H1 (cell line): Measurements from ENCODE around the gene CWC27. TPM values are rescaled to one million over a fixed set of nuclear protein-coding genes. Genes with fewer than 3 reads are reported as not detected.

Source experiments
- CTCF ChIA-PET: fragments of 300-600 bp; sonication (Branson Sonifier 250); formaldehyde crosslinking; loops from one replicate; lab custom pipeline; 2021; ENCODE audit not compliant: partially characterized antibody; lab: Charles Lee
- POLR2A ChIA-PET: fragments of 300-600 bp; sonication (Branson Sonifier 250); formaldehyde crosslinking; loops from one replicate; lab custom pipeline; 2021; ENCODE audit warnings: inconsistent platforms; ENCODE audit not compliant: partially characterized antibody; lab: Charles Lee
- DNase-seq, 2 experiments: peaks; one replicate each; pipeline versions ENCODE4 v3.0.0 to v3.0.0-alpha.2; 2010 to 2022; ENCODE audit warnings: low spot score in 2 of 2, low read depth in 1 of 2, mixed read lengths in 1 of 2
- FAIRE-seq: peaks from 2 replicates; lab custom pipeline; 2011; peaks lifted over from hg19 to GRCh38; lab: Jason Lieb, UNC
- H2AFZ ChIP-seq: 2 replicates; pipeline ENCODE4 v1.8.1; 2012; ENCODE audit warnings: low read length, inconsistent platforms
- H2AK5ac ChIP-seq: 2 replicates; pipeline ENCODE4 v1.6.1; 2013; ENCODE audit warnings: low read depth, low read length
- H2BK120ac ChIP-seq: replicated peaks from 2 replicates; pipeline ENCODE3; 2013; ENCODE audit warnings: low read depth, low read length, inconsistent platforms
- H2BK12ac ChIP-seq: 2 replicates; pipeline ENCODE4 v1.6.1; 2013; ENCODE audit warnings: low read depth, low read length
- H2BK15ac ChIP-seq: 2 replicates; pipeline ENCODE4 v1.6.1; 2013; ENCODE audit warnings: low read length
- H2BK20ac ChIP-seq: 2 replicates; pipeline ENCODE4 v1.6.1; 2013; ENCODE audit warnings: low read length
- H2BK5ac ChIP-seq: 2 replicates; pipeline ENCODE4 v1.6.1; 2013; ENCODE audit warnings: low read depth, low read length
- H3K14ac ChIP-seq: 2 replicates; pipeline ENCODE4 v1.6.1; 2013; ENCODE audit warnings: inconsistent platforms; ENCODE audit not compliant: insufficient read length
- H3K18ac ChIP-seq: 2 replicates; pipeline ENCODE4 v1.6.1; 2013; ENCODE audit warnings: low read length; ENCODE audit errors: extremely low read depth
- H3K23ac ChIP-seq: 2 replicates; pipeline ENCODE4 v1.6.1; 2013; ENCODE audit warnings: inconsistent platforms; ENCODE audit not compliant: insufficient read length
- H3K23me2 ChIP-seq: 2 replicates; pipeline ENCODE4 v1.6.1; 2013; ENCODE audit warnings: low read depth, low read length
- H3K27ac ChIP-seq: 2 replicates; pipeline ENCODE4 v1.6.1; 2011; ENCODE audit warnings: low read depth, low read length, inconsistent platforms
- H3K27me3 ChIP-seq, 4 experiments: replicated peaks in 1 of 4; 1 replicate in 1 of 4; 2 replicates in 3 of 4; pipeline versions ENCODE4 v1.6.1 to v1.8.1; 2011 to 2013; ENCODE audit warnings: low read length in 3 of 4, mild to moderate bottlenecking in 3 of 4, inconsistent platforms in 2 of 4, mixed read lengths in 2 of 4, moderate library complexity in 1 of 4; ENCODE audit not compliant: control insufficient read depth in 3 of 4, insufficient read depth in 3 of 4; ENCODE audit errors: extremely low read depth in 1 of 4
- H3K36me3 ChIP-seq, 4 experiments: 2 replicates each; pipeline versions ENCODE4 v1.6.1 to v1.8.1; 2011 to 2013; ENCODE audit warnings: mild to moderate bottlenecking in 4 of 4, low read length in 3 of 4, moderate library complexity in 2 of 4, control low read depth in 1 of 4, inconsistent platforms in 1 of 4; ENCODE audit not compliant: insufficient read depth in 4 of 4, control insufficient read depth in 2 of 4
- H3K4ac ChIP-seq: replicated peaks from 2 replicates; pipeline ENCODE3; 2013; ENCODE audit warnings: low read length, low read depth, mixed read lengths, inconsistent platforms; ENCODE audit not compliant: insufficient read length
- H3K4me1 ChIP-seq, 4 experiments: replicated peaks in 1 of 4; 1 replicate in 1 of 4; 2 replicates in 3 of 4; pipeline versions ENCODE4 v1.6.1 to v1.8.1; 2011 to 2013; ENCODE audit warnings: low read length in 3 of 4, inconsistent platforms in 2 of 4, mixed read lengths in 1 of 4; ENCODE audit not compliant: insufficient read depth in 4 of 4, control insufficient read depth in 3 of 4
- H3K4me2 ChIP-seq, 2 experiments: 2 replicates each; pipeline versions ENCODE4 v1.6.1 to v1.8.1; 2011 to 2013; ENCODE audit warnings: low read depth in 2 of 2, low read length in 2 of 2, control low read depth in 1 of 2, inconsistent platforms in 1 of 2, mild to moderate bottlenecking in 1 of 2; ENCODE audit not compliant: insufficient read depth in 1 of 2
- H3K4me3 ChIP-seq, 4 experiments: fragments of 200-600, 300-600 bp in 1 of 4; sonication (generic), shearing (Covaris generic), sonication (Bioruptor Twin) in 1 of 4; 2 replicates each; pipeline versions ENCODE4 v1.5.1 to v1.8.1; 2011 to 2016; ENCODE audit warnings: low read length in 4 of 4, low read depth in 3 of 4, control low read depth in 2 of 4, inconsistent platforms in 2 of 4, mild to moderate bottlenecking in 2 of 4, mixed read lengths in 1 of 4, moderate library complexity in 1 of 4; ENCODE audit not compliant: insufficient read depth in 2 of 4; ENCODE audit errors: extremely low read depth in 1 of 4
- H3K56ac ChIP-seq: replicated peaks from 2 replicates; pipeline ENCODE3; 2013; ENCODE audit warnings: low read depth, mild to moderate bottlenecking, mixed read lengths, low read length, inconsistent platforms; ENCODE audit not compliant: insufficient read length
- H3K79me1 ChIP-seq: 2 replicates; pipeline ENCODE4 v1.6.1; 2013; ENCODE audit warnings: low read depth, low read length, control low read depth
- H3K79me2 ChIP-seq, 2 experiments: 2 replicates each; pipeline versions ENCODE4 v1.6.1 to v1.8.1; 2012 to 2013; ENCODE audit warnings: low read length in 2 of 2, mild to moderate bottlenecking in 2 of 2, inconsistent platforms in 1 of 2; ENCODE audit not compliant: insufficient read depth in 2 of 2, control insufficient read depth in 1 of 2
- H3K9ac ChIP-seq, 4 experiments: replicated peaks in 1 of 4; 1 replicate in 1 of 4; 2 replicates in 3 of 4; pipeline versions ENCODE4 v1.6.1 to v1.8.1; 2011 to 2013; ENCODE audit warnings: low read depth in 3 of 4, low read length in 3 of 4, control low read depth in 2 of 4, mild to moderate bottlenecking in 2 of 4, moderate library complexity in 2 of 4, inconsistent platforms in 1 of 4; ENCODE audit errors: extremely low read depth in 1 of 4
- H3K9me3 ChIP-seq, 2 experiments: 2 replicates each; pipeline versions ENCODE4 v1.6.1 to v1.8.1; 2012 to 2013; ENCODE audit warnings: mild to moderate bottlenecking in 2 of 2, moderate library complexity in 2 of 2, control low read depth in 1 of 2, inconsistent platforms in 1 of 2, low read depth in 1 of 2, low read length in 1 of 2, mixed read lengths in 1 of 2; ENCODE audit not compliant: insufficient read depth in 2 of 2
- H4K20me1 ChIP-seq, 2 experiments: replicated peaks in 1 of 2; 2 replicates each; pipeline versions ENCODE3 to v1.8.1; 2011 to 2013; ENCODE audit warnings: inconsistent platforms in 2 of 2, low read length in 2 of 2, mild to moderate bottlenecking in 1 of 2; ENCODE audit not compliant: insufficient read depth in 2 of 2, control insufficient read depth in 1 of 2
- H4K5ac ChIP-seq: 2 replicates; pipeline ENCODE4 v1.6.1; 2013; ENCODE audit warnings: low read length, low read depth, mixed read lengths, inconsistent platforms; ENCODE audit not compliant: insufficient read length
- H4K8ac ChIP-seq: 2 replicates; pipeline ENCODE4 v1.8.0; 2013; ENCODE audit warnings: mild to moderate bottlenecking, moderate library complexity, low read length, inconsistent platforms; ENCODE audit not compliant: insufficient read depth; ENCODE audit errors: extremely low read depth
- H4K91ac ChIP-seq: replicated peaks from 2 replicates; pipeline ENCODE3; 2013; ENCODE audit warnings: low read length, mixed read lengths, inconsistent platforms; ENCODE audit not compliant: insufficient read length
- BRCA1 ChIP-seq: IDR thresholded peaks from 2 replicates; pipeline ENCODE4 v1.6.1; 2012; ENCODE audit warnings: low read depth, low read length, improper control_type of control experiment
- FOSL1 ChIP-seq: IDR thresholded peaks from 2 replicates; pipeline ENCODE4 v1.6.1; 2011; ENCODE audit warnings: mild to moderate bottlenecking, low read depth, low read length, moderate library complexity; ENCODE audit not compliant: insufficient read depth
- HDAC6 ChIP-seq: IDR thresholded peaks from one replicate; pipeline ENCODE4 v1.7.1; 2012; ENCODE audit warnings: low read depth, mild to moderate bottlenecking, inconsistent platforms, low read length, moderate library complexity
- RNF2 ChIP-seq: fragments of 200-900, 300-1000 bp; sonication (generic); IDR thresholded peaks from 2 replicates; pipeline ENCODE4 v1.7.1; 2016; ENCODE audit warnings: borderline replicate concordance, low read depth, mild to moderate bottlenecking, antibody characterized with exemption, low read length; ENCODE audit not compliant: poor library complexity, severe bottlenecking; ENCODE audit errors: missing control alignments
- SIN3A ChIP-seq, 2 experiments: IDR thresholded peaks in 1 of 2; conservative IDR thresholded peaks in 1 of 2; 2 replicates each; pipeline ENCODE4 v1.6.1; 2011 to 2012; ENCODE audit warnings: low read length in 2 of 2, improper control_type of control experiment in 1 of 2, low read depth in 1 of 2, mild to moderate bottlenecking in 1 of 2
- SIRT6 ChIP-seq: IDR thresholded peaks from one replicate; pipeline ENCODE4 v1.7.1; 2012; ENCODE audit warnings: low read length, inconsistent platforms
- SP2 ChIP-seq: IDR thresholded peaks from 2 replicates; pipeline ENCODE4 v1.6.1; 2012; ENCODE audit warnings: mild to moderate bottlenecking, low read length, inconsistent platforms
- WGBS, 2 experiments: shearing (Covaris generic) in 1 of 2; methylation state at CpG; one replicate each; pipeline versions ENCODE4 v1.1.6 to v1.1.7; 2013 to 2015; ENCODE audit warnings: low lambda C conversion rate in 2 of 2, mixed read lengths in 2 of 2, inconsistent platforms in 1 of 2, low coverage in 1 of 2, missing lambda C conversion rate in 1 of 2; ENCODE audit not compliant: insufficient replicate concordance in 2 of 2, insufficient coverage in 1 of 2, insufficient read length in 1 of 2; ENCODE audit errors: extremely low coverage in 1 of 2, missing lambda C conversion rate in 1 of 2; 5-methylcytosine and 5-hydroxymethylcytosine counted together
- polyA plus RNA-seq, 7 experiments: library from polyadenylated mRNA; depleted of rRNA in 3 of 7; stranded (reverse) in 5 of 7; unstranded in 2 of 7; fragments of >200 nt in 5 of 7; fragments of 200-250 nt in 2 of 7; gene quantifications; 1 replicate in 5 of 7; 2 replicates in 1 of 7; 4 replicates in 1 of 7; pipeline versions ENCODE4 v1.2.1 to v1.2.3, GENCODE V29; 2011 to 2013; ENCODE audit warnings: missing spikeins in 2 of 7, mixed read lengths in 2 of 7
- total RNA-seq: library from RNA; stranded (reverse); fragmentation: NEBNext Ultra II Directional; extraction: Animal tissue kit (Norgen Biotek cat#: 25700); gene quantifications from 2 replicates; pipeline ENCODE4 v1.2.1, GENCODE V29; 2021

The CWC27 gene
- total and polyA plus RNA-seq, 2 of the 8 experiments (the other 6 are each of a cell fraction or from before 2014, with no cell fraction given) = 24.9 to 43.4 TPM

- Histone ChIP-seq H4K20me1 (no peaks in the 10 kb centered on the region), H4K8ac (no peak overlapping the region), H3K23ac (no peak overlapping the region), H2BK5ac (no peak overlapping the region), H3K56ac (no peak overlapping the region), H3K4me3 (no peak overlapping the region), H3K36me3 (no peaks in the 10 kb centered on the region), H2AFZ (peak overlapping the region; percentile 51; the same call in 1 of the 2 replicates), H3K79me1 (no peaks in the 10 kb centered on the region)
- ChIA-PET POLR2A (no interaction called here), CTCF (interaction anchor here (1.2 to 1.6 kb wide), 3 partner anchors 10 to 23 kb away, joined by 3 to 4 read pairs (median 3); no protein-coding TSS in a partner anchor)
- FAIRE-seq = no peak
- no peak for DNase-seq
- no peak for TF ChIP-seq SIRT6
- TF ChIP-seq FOSL1 = no peak
- TF ChIP-seq RNF2 = no peak
- TF ChIP-seq SP2 = no peak
- no peak for TF ChIP-seq HDAC6
- TF ChIP-seq SIN3A (conservative IDR thresholded peaks at IDR 0.05 in 1 of 2, IDR thresholded peaks at IDR 0.05 in 1 of 2; ENCODE audit: low read depth in 1 of 2, low read length in 2 of 2) = no peak
- TF ChIP-seq BRCA1 = no peak
- TF ChIP-seq, all 59 proteins: peak for 0
- 77% methylated on average over 9 of the region's 9 CpGs; no CpG with 5 or more reads in 1 of the 2 experiments for WGBS, 2 experiments
- no peak overlapping the region for H4K91ac ChIP-seq
- H3K14ac ChIP-seq = no peak overlapping the region
- H2BK12ac ChIP-seq = no peak overlapping the region
- no peaks in the 10 kb centered on the region for H3K23me2 ChIP-seq
- H2BK20ac ChIP-seq = no peak overlapping the region
- peaks cover 0 to 6% of the 10 kb centered on the region in 2 experiments; a peak in 2 of 4 replicates for H3K9me3 ChIP-seq
- no peak overlapping the region for H3K4me2 ChIP-seq
- H4K5ac ChIP-seq = no peak overlapping the region
- H3K4ac ChIP-seq = no peak overlapping the region
- H2BK120ac ChIP-seq = no peak overlapping the region
- peaks cover 0 to 2% (median under 1%) of the 10 kb centered on the region in 4 experiments; a peak in 2 of 7 replicates for H3K4me1 ChIP-seq
- no peak overlapping the region for H3K18ac ChIP-seq
- H3K79me2 ChIP-seq = no peaks in the 10 kb centered on the region
- no peak overlapping the region for H2AK5ac ChIP-seq
- no peaks in the 10 kb centered on the region for H3K27me3 ChIP-seq
- no peak overlapping the region for H3K27ac ChIP-seq
- no peak overlapping the region for H3K9ac ChIP-seq
- no peak overlapping the region for H2BK15ac ChIP-seq
Observed at GRCh38 chr5:65061250-65061973, 292.7 kb downstream of the CWC27 start.
